Prostate gland (tissue), 2 donors: ENCODE data around the gene BIN1. TPM values are rescaled to one million over a fixed set of nuclear protein-coding genes. Genes with fewer than 3 reads are reported as not detected.

Source experiments
- DNase-seq: peaks from one replicate; pipeline ENCODE4 v3.0.0-alpha.2; 2019; ENCODE audit warnings: low spot score
- H3K27ac ChIP-seq, 2 donors: fragments of 200-600 bp; sonication (generic); 2 replicates each; pipeline ENCODE4 v1.5.1; 2017 to 2019
- H3K27me3 ChIP-seq: fragments of 200-600 bp; sonication (generic); replicated peaks from 2 replicates; pipeline ENCODE4 v1.5.1; 2019; ENCODE audit not compliant: insufficient read depth
- H3K36me3 ChIP-seq, 2 donors: fragments of 200-600 bp; sonication (generic); 1 replicate in 1 of 2; 2 replicates in 1 of 2; pipeline versions ENCODE4 v1.5.1 to v1.8.1; 2017 to 2019
- H3K4me1 ChIP-seq: fragments of 200-600 bp; sonication (generic); replicated peaks from 2 replicates; pipeline ENCODE4 v1.5.1; 2019
- H3K4me3 ChIP-seq, 2 donors: fragments of 200-600 bp; sonication (generic); 2 replicates each; pipeline ENCODE4 v1.5.1; 2017 to 2019
- H3K9me3 ChIP-seq: fragments of 200-600 bp; sonication (generic); 2 replicates; pipeline ENCODE4 v1.5.1; 2017
- POLR2A ChIP-seq: fragments of 450-650 bp; IDR thresholded peaks from one replicate; pipeline ENCODE4 v1.6.1; 2016; ENCODE audit warnings: antibody characterized with exemption, mild to moderate bottlenecking
- POLR2AphosphoS5 ChIP-seq: sonication (generic); formaldehyde crosslinking; IDR thresholded peaks from one replicate; pipeline ENCODE4 v1.6.1; 2017; ENCODE audit warnings: antibody characterized with exemption
- WGBS: methylation state at CpG from one replicate; pipeline ENCODE4 v1.1.5; 2018; 5-methylcytosine and 5-hydroxymethylcytosine counted together
- intact Hi-C: fragments of 100-400 bp; cut with DNase I; formaldehyde crosslinking; loops from one replicate; pipeline ENCODE4 v1.14.2; 2022
- total RNA-seq, 2 donors: library from RNA; depleted of rRNA; stranded (reverse); fragments of >200 nt; gene quantifications; one replicate each; pipeline ENCODE4 v1.1.0, GENCODE V29; 2016
- TF ChIP-seq, protein P1 (sequence below), 4 experiments: fragments of 200-600 bp in 2 of 4; fragments of 450-650 bp in 2 of 4; sonication (generic) in 2 of 4; IDR thresholded peaks; 1 replicate in 3 of 4; 2 replicates in 1 of 4; pipeline ENCODE4 v1.5.1; 2016 to 2019; ENCODE audit warnings: antibody characterized with exemption in 4 of 4, mild to moderate bottlenecking in 2 of 4, moderate library complexity in 2 of 4

BIN1 gene
- total RNA-seq, 2 donors from 2014 or later = 65.6 to 70.1 TPM

DNA sequence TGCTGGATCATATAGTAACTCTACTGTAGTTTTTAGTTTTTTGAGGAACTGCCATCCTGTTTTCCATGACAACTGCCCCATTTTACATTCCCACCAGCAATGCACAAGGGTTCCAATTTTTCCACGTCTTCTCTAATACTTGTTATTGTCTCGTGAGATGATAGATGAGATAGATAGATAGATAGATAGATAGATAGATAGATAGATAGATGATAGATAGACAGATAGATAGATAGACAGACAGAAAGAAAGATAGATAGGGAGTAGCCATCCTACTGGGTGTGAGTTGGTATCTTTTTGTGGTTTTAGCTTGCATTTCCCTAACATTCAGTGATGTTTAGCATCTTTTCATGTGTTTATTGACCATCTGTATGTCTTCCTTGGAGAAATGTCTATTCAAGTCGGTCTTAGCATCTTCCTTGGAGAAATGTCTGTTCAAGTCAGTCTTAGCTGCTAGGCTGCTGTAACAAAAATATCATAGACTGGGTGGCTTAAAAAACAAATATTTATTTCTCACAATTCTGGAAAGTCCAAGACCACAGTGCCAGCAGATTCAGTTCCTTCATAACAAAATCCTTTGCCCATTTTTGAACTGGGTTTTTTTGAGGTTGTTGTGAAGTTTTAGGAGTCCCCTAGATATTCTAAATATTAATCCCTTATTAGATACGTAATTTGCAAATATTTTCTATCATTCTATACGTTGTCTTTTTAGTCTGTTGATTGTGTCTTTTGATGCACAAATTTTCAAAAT, 98.5 kb downstream of the BIN1 start:
- no peaks in the 10 kb centered on the region for H3K4me1 ChIP-seq
- intact Hi-C loops = no loop called here

DNA sequence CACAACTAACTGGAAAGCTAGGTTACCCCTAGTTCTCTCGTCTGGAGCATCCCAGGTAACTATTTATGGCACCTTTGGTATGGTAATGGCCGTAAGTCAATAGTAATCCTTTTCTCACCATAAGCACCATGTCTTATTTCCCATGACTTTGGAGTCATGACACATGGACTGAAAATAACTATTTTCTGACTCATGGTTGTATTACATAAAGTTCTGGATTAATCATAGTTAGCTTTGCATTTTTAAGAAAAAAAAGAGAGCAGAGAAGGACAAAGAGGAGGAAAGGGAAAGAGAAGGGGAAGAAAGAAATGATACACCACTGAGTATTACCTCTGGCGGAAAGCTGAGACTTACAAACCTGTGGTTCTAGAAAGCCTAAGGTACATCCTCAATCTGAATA, 99.3 kb downstream of the BIN1 start:
- intact Hi-C loops = no loop called here
- Histone ChIP-seq H3K4me3 (no peak overlapping the region), H3K4me1 (no peaks in the 10 kb centered on the region), H3K9me3 (no peaks in the 10 kb centered on the region), H3K27me3 (no peaks in the 10 kb centered on the region), H3K36me3 (no peaks in the 10 kb centered on the region), H3K27ac (no peak overlapping the region)
- WGBS = 77% methylated on average over 3 of the region's 3 CpGs
- TF ChIP-seq POLR2AphosphoS5 = no peak
- no peak for TF ChIP-seq POLR2A
- TF ChIP-seq, protein P1, sequence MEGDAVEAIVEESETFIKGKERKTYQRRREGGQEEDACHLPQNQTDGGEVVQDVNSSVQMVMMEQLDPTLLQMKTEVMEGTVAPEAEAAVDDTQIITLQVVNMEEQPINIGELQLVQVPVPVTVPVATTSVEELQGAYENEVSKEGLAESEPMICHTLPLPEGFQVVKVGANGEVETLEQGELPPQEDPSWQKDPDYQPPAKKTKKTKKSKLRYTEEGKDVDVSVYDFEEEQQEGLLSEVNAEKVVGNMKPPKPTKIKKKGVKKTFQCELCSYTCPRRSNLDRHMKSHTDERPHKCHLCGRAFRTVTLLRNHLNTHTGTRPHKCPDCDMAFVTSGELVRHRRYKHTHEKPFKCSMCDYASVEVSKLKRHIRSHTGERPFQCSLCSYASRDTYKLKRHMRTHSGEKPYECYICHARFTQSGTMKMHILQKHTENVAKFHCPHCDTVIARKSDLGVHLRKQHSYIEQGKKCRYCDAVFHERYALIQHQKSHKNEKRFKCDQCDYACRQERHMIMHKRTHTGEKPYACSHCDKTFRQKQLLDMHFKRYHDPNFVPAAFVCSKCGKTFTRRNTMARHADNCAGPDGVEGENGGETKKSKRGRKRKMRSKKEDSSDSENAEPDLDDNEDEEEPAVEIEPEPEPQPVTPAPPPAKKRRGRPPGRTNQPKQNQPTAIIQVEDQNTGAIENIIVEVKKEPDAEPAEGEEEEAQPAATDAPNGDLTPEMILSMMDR (IDR thresholded peaks at IDR 0.05) = no peak
- DNase-seq = no peak

More for the DNA sequence above, 98.5 kb downstream of the BIN1 start:
- TF ChIP-seq POLR2A = no peak
- TF ChIP-seq, protein P1 (IDR thresholded peaks at IDR 0.05) = no peak
- no peak for TF ChIP-seq POLR2AphosphoS5
- Histone ChIP-seq H3K4me3 (no peak overlapping the region), H3K9me3 (no peaks in the 10 kb centered on the region), H3K27me3 (no peaks in the 10 kb centered on the region), H3K36me3 (no peaks in the 10 kb centered on the region), H3K27ac (no peak overlapping the region)
- 95% methylated on average over 5 of the region's 5 CpGs for WGBS
- no peak for DNase-seq

DNA sequence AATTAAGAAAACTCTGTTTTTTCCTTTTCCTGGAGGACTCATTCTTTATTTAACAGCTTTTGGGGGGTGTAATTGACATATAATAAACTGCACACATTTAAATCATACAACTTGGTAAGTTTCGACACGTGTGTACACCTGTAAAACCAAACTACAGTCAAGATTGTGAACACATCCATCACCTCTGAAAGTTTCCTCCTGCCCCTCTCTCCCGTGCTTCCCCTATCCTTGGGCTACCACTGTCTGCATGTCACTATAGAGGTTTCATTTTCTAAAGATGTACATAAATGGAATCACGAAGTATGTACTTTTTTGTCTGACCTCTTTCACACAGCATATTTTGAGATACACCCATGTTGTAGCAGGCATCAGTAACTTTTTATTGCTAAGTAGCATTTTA, 100.0 kb downstream of the BIN1 start:
- Histone ChIP-seq H3K4me1 (no peaks in the 10 kb centered on the region), H3K27ac (no peak overlapping the region), H3K27me3 (no peaks in the 10 kb centered on the region), H3K4me3 (no peak overlapping the region), H3K9me3 (no peaks in the 10 kb centered on the region), H3K36me3 (no peaks in the 10 kb centered on the region)
- WGBS = 64% methylated on average over 4 of the region's 4 CpGs
- TF ChIP-seq POLR2A = no peak
- no peak for TF ChIP-seq POLR2AphosphoS5
- TF ChIP-seq, protein P1 (IDR thresholded peaks at IDR 0.05) = no peak
- no peak for DNase-seq
- intact Hi-C loops = no loop called here

DNA sequence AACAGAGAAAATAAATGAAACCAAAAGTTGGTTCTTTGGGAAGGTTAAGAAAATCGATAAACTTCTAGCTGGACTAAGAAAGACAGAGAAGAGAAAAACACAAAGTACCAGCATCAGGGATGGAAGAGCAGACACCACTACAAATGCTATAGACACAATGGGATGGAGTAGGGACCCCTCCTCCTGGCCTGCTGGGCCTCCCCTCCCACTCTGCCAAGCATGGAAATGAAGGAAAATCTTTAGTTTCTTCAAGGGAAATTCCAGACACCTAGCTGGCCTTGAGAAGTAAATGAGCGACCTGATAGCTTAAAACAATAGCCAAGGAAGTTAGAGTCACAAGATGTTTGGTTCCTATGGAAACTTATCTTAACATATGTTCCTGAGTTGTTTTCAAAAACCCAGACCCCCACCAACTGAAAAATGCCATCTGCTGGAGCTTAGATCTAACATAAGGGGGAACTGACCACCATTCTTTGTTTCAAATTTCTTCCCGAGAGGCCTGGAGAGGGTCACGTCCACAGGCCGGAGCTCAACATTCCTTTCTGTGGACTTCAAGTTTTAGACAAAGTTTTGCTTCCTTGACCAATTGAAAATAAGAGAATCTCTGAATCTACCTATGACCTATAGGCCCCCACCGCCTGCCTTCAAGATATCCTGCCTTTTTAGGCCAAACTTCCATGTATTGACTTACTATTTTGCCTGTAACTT, 101.9 kb downstream of the BIN1 start:
- H3K9me3 ChIP-seq = no peaks in the 10 kb centered on the region
- intact Hi-C loops = no loop called here
- H3K36me3 ChIP-seq = no peaks in the 10 kb centered on the region
- peaks cover 2% of the 10 kb centered on the region for H3K27me3 ChIP-seq
- no peak for TF ChIP-seq POLR2AphosphoS5
- no peak for TF ChIP-seq POLR2A
- TF ChIP-seq, protein P1 (IDR thresholded peaks at IDR 0.05) = no peak
- no peak for DNase-seq
- no peak overlapping the region for H3K4me3 ChIP-seq
- no peaks in the 10 kb centered on the region for H3K4me1 ChIP-seq
- 96% methylated on average over 6 of the region's 6 CpGs for WGBS
- H3K27ac ChIP-seq = no peak overlapping the region
